ENCODE measurements around the gene ENOX2.

Gene ENOX2

DNA sequence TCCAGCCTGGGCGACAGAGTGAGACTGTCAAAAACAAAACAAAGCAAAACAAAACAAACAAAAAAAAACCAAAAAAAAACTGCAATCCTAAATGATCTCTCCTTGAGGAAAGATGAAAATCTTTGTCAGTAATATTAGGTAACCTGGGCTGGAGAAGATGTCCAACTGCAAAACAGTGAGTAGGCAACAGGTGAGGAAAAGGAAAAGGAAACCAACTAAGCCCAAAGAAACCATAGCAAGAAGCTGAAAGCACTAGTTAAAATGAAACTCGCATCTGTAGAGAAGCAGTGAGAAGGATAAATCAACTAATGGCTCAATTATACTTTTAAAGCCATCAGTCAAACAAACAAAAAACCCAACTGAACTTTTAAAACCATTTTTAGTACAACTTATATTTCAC is 54.2 kb downstream of the ENOX2 start:
- H3K4me3 ChIP-seq (ENCODE audit: low read length, poor library complexity, severe bottlenecking) = no peak overlapping the region
- no peaks in the 10 kb centered on the region for H3K36me3 ChIP-seq (ENCODE audit: insufficient read depth, low read length)
- no peak overlapping the region for H3K4me2 ChIP-seq (ENCODE audit: low read depth, low read length, poor library complexity, severe bottlenecking)
- H3K9me2 ChIP-seq (replicated peaks; ENCODE audit: low read depth, low read length) = no peaks in the 10 kb centered on the region
- no peaks in the 10 kb centered on the region for H3K9me3 ChIP-seq (ENCODE audit: insufficient read depth, low read depth, low read length)
- H3F3A ChIP-seq (ENCODE audit: low read depth) = no peaks in the 10 kb centered on the region
- H2AFZ ChIP-seq (ENCODE audit: low read length) = no peak overlapping the region
- H4K20me1 ChIP-seq (ENCODE audit: insufficient read depth, low read length, poor library complexity, severe bottlenecking) = no peaks in the 10 kb centered on the region
- H3K9ac ChIP-seq (ENCODE audit: low read depth, low read length, poor library complexity, severe bottlenecking) = no peak overlapping the region
- peaks cover 13% of the 10 kb centered on the region for H3K4me1 ChIP-seq (ENCODE audit: insufficient read depth, low read length, poor library complexity, severe bottlenecking)
- no peaks in the 10 kb centered on the region for H3K27me3 ChIP-seq (ENCODE audit: insufficient read depth, low read length, poor library complexity, severe bottlenecking)
- TF ChIP-seq, protein P1, sequence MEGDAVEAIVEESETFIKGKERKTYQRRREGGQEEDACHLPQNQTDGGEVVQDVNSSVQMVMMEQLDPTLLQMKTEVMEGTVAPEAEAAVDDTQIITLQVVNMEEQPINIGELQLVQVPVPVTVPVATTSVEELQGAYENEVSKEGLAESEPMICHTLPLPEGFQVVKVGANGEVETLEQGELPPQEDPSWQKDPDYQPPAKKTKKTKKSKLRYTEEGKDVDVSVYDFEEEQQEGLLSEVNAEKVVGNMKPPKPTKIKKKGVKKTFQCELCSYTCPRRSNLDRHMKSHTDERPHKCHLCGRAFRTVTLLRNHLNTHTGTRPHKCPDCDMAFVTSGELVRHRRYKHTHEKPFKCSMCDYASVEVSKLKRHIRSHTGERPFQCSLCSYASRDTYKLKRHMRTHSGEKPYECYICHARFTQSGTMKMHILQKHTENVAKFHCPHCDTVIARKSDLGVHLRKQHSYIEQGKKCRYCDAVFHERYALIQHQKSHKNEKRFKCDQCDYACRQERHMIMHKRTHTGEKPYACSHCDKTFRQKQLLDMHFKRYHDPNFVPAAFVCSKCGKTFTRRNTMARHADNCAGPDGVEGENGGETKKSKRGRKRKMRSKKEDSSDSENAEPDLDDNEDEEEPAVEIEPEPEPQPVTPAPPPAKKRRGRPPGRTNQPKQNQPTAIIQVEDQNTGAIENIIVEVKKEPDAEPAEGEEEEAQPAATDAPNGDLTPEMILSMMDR (conservative IDR thresholded peaks at IDR 0.05; ENCODE audit: low read length) = no peak
- TF ChIP-seq EZH2phosphoT487 (IDR thresholded peaks at IDR 0.05; ENCODE audit: borderline replicate concordance) = no peak
- H3K79me2 ChIP-seq (ENCODE audit: insufficient read depth, low read length) = no peaks in the 10 kb centered on the region

DNA sequence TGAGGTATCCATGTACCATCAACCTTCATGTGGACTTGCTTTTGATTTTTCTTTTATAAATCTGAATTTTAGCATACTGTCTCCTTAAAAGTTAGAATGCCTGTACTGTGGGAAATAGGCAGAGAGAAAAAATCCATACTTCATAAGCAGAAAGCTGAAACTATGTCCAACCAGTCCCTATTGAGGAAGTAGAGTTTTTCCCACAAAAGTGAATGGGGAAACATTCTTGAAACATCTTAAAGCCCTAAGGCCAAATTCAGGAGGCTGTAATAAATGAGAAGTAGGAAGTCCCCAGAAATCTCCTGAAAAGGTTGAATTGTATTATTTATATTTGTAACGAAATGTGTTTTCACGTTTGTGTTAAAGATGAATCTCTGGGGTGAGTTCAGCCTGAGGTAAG is 56.3 kb downstream of the ENOX2 start:
- no peak for TF ChIP-seq EZH2phosphoT487 (IDR thresholded peaks at IDR 0.05; ENCODE audit: borderline replicate concordance)
- TF ChIP-seq, protein P1 (conservative IDR thresholded peaks at IDR 0.05; ENCODE audit: low read length) = no peak
- no peaks in the 10 kb centered on the region for H3K27me3 ChIP-seq (ENCODE audit: insufficient read depth, low read length, poor library complexity, severe bottlenecking)
- no peaks in the 10 kb centered on the region for H3K9me2 ChIP-seq (replicated peaks; ENCODE audit: low read depth, low read length)
- H3K4me1 ChIP-seq (ENCODE audit: insufficient read depth, low read length, poor library complexity, severe bottlenecking) = peaks cover 13% of the 10 kb centered on the region
- no peak overlapping the region for H3K9ac ChIP-seq (ENCODE audit: low read depth, low read length, poor library complexity, severe bottlenecking)
- no peaks in the 10 kb centered on the region for H4K20me1 ChIP-seq (ENCODE audit: insufficient read depth, low read length, poor library complexity, severe bottlenecking)
- H3K4me2 ChIP-seq (ENCODE audit: low read depth, low read length, poor library complexity, severe bottlenecking) = no peak overlapping the region
- no peaks in the 10 kb centered on the region for H3K36me3 ChIP-seq (ENCODE audit: insufficient read depth, low read length)
- no peak overlapping the region for H2AFZ ChIP-seq (ENCODE audit: low read length)
- H3F3A ChIP-seq (ENCODE audit: low read depth) = no peaks in the 10 kb centered on the region
- no peaks in the 10 kb centered on the region for H3K79me2 ChIP-seq (ENCODE audit: insufficient read depth, low read length)
- H3K9me3 ChIP-seq (ENCODE audit: insufficient read depth, low read depth, low read length) = no peaks in the 10 kb centered on the region
- no peak overlapping the region for H3K4me3 ChIP-seq (ENCODE audit: low read length, poor library complexity, severe bottlenecking)

DNA sequence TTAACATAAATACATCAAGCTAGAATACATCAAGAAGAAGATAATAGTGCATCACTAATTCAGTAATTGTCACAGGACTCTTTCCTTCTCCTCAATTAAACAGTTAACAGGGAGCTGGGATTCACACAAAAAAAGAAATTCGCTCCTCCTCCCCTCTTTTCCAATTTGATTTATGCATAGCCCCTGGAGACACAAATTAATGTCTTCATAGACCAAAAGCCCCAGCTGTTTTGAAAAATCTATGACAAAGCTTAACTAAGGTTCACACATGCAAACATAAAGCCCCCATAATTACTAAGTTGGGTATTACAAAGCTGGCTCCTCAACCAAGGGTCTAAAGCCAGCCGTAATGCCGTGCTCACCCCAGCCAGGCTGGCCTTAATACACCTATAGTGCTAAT is 61.2 kb downstream of the ENOX2 start:
- Histone ChIP-seq H3K9ac (ENCODE audit: low read depth, low read length, poor library complexity, severe bottlenecking) (no peak overlapping the region), H3F3A (ENCODE audit: low read depth) (no peaks in the 10 kb centered on the region), H4K20me1 (ENCODE audit: insufficient read depth, low read length, poor library complexity, severe bottlenecking) (no peaks in the 10 kb centered on the region), H2AFZ (ENCODE audit: low read length) (no peak overlapping the region), H3K4me2 (ENCODE audit: low read depth, low read length, poor library complexity, severe bottlenecking) (no peak overlapping the region), H3K9me2 (replicated peaks; ENCODE audit: low read depth, low read length) (no peaks in the 10 kb centered on the region), H3K4me1 (ENCODE audit: insufficient read depth, low read length, poor library complexity, severe bottlenecking) (no peaks in the 10 kb centered on the region), H3K27me3 (ENCODE audit: insufficient read depth, low read length, poor library complexity, severe bottlenecking) (no peaks in the 10 kb centered on the region), H3K79me2 (ENCODE audit: insufficient read depth, low read length) (no peaks in the 10 kb centered on the region), H3K4me3 (ENCODE audit: low read length, poor library complexity, severe bottlenecking) (no peak overlapping the region), H3K36me3 (ENCODE audit: insufficient read depth, low read length) (no peaks in the 10 kb centered on the region), H3K9me3 (ENCODE audit: insufficient read depth, low read depth, low read length) (no peaks in the 10 kb centered on the region)
- TF ChIP-seq EZH2phosphoT487 (IDR thresholded peaks at IDR 0.05; ENCODE audit: borderline replicate concordance) = no peak
- TF ChIP-seq, protein P1 (conservative IDR thresholded peaks at IDR 0.05; ENCODE audit: low read length) = no peak
